Mesendoderm (in vitro differentiated cells): ENCODE data around the gene CACNA1C.

Source experiments
- DNase-seq: peaks from one replicate; pipeline ENCODE4 v3.0.0; 2013
- H2AK5ac ChIP-seq: 2 replicates; pipeline ENCODE4 v1.6.1; 2013; ENCODE audit warnings: low read length, inconsistent platforms
- H2BK120ac ChIP-seq: 2 replicates; pipeline ENCODE4 v1.6.1; 2013; ENCODE audit warnings: low read depth, mild to moderate bottlenecking, low read length, moderate library complexity, mixed read lengths
- H2BK15ac ChIP-seq: replicated peaks from 2 replicates; pipeline ENCODE4 v1.6.1; 2013; ENCODE audit warnings: low read depth, mild to moderate bottlenecking, moderate library complexity
- H2BK5ac ChIP-seq: 2 replicates; pipeline ENCODE4 v1.6.1; 2013; ENCODE audit warnings: low read length, inconsistent platforms
- H3K18ac ChIP-seq: 2 replicates; pipeline ENCODE4 v1.6.1; 2013; ENCODE audit warnings: mild to moderate bottlenecking, low read length, mixed read lengths
- H3K23ac ChIP-seq: one replicate; pipeline ENCODE4 v1.6.1; 2013; ENCODE audit warnings: low read length
- H3K27ac ChIP-seq: 2 replicates; pipeline ENCODE4 v1.5.1; 2013; ENCODE audit warnings: low read depth, mild to moderate bottlenecking, inconsistent platforms, low read length, moderate library complexity
- H3K27me3 ChIP-seq: 2 replicates; pipeline ENCODE4 v1.6.1; 2013; ENCODE audit warnings: low read length, control low read depth, mild to moderate bottlenecking, inconsistent platforms; ENCODE audit not compliant: insufficient read depth, poor library complexity
- H3K36me3 ChIP-seq: 2 replicates; pipeline ENCODE4 v1.6.1; 2013; ENCODE audit warnings: low read length, inconsistent platforms; ENCODE audit not compliant: control insufficient read depth, insufficient read depth
- H3K4ac ChIP-seq: one replicate; pipeline ENCODE4 v1.6.1; 2013; ENCODE audit warnings: low read depth, mild to moderate bottlenecking, low read length, moderate library complexity
- H3K4me1 ChIP-seq: 2 replicates; pipeline ENCODE4 v1.6.1; 2013; ENCODE audit warnings: low read depth, low read length, inconsistent platforms; ENCODE audit not compliant: control insufficient read depth
- H3K4me2 ChIP-seq: 2 replicates; pipeline ENCODE4 v1.6.1; 2013; ENCODE audit warnings: low read length
- H3K4me3 ChIP-seq: 2 replicates; pipeline ENCODE4 v1.5.1; 2013; ENCODE audit warnings: mild to moderate bottlenecking, low read length
- H3K56ac ChIP-seq: one replicate; pipeline ENCODE4 v1.6.1; 2013; ENCODE audit warnings: low read length
- H3K79me1 ChIP-seq: 2 replicates; pipeline ENCODE4 v1.6.1; 2013; ENCODE audit warnings: low read length, inconsistent platforms
- H3K79me2 ChIP-seq: 2 replicates; pipeline ENCODE4 v1.6.1; 2013; ENCODE audit warnings: mild to moderate bottlenecking, low read length; ENCODE audit not compliant: control insufficient read depth, insufficient read depth
- H3K9ac ChIP-seq: 2 replicates; pipeline ENCODE4 v1.6.1; 2013; ENCODE audit warnings: low read length, inconsistent platforms
- H4K5ac ChIP-seq: one replicate; pipeline ENCODE4 v1.6.1; 2013; ENCODE audit warnings: low read length
- H4K8ac ChIP-seq: one replicate; pipeline ENCODE4 v1.6.1; 2013; ENCODE audit warnings: low read depth, mild to moderate bottlenecking, control low read depth, low read length, moderate library complexity
- WGBS: extraction: QIAGEN DNeasy Blood & Tissue Kit; methylation state at CpG from one replicate; pipeline ENCODE4 v1.1.7; 2013; ENCODE audit warnings: low lambda C conversion rate, missing lambda C conversion rate; ENCODE audit not compliant: insufficient coverage; ENCODE audit errors: extremely low coverage; 5-methylcytosine and 5-hydroxymethylcytosine counted together

The CACNA1C gene

GRCh38 chr12:2649201-2650030 lies 596.6 kb downstream of the CACNA1C start:
- no peak overlapping the region for H3K56ac ChIP-seq
- H3K4me2 ChIP-seq: no peak overlapping the region
- H2BK120ac ChIP-seq: no peak overlapping the region
- no peak overlapping the region for H3K27ac ChIP-seq
- no peak overlapping the region for H3K4me3 ChIP-seq
- no peaks in the 10 kb centered on the region for H3K4me1 ChIP-seq
- no peak overlapping the region for H3K9ac ChIP-seq
- no CpG with 5 or more reads among the region's 16 CpGs for WGBS
- no peak overlapping the region for H2BK5ac ChIP-seq
- no peak for DNase-seq
- H4K5ac ChIP-seq: no peak overlapping the region
- H3K4ac ChIP-seq: no peak overlapping the region
- H3K27me3 ChIP-seq: no peaks in the 10 kb centered on the region
- no peak overlapping the region for H3K18ac ChIP-seq
- no peaks in the 10 kb centered on the region for H3K36me3 ChIP-seq
- no peak overlapping the region for H4K8ac ChIP-seq
- no peaks in the 10 kb centered on the region for H3K79me1 ChIP-seq
- no peak overlapping the region for H3K23ac ChIP-seq
- H3K79me2 ChIP-seq: no peaks in the 10 kb centered on the region
- H2BK15ac ChIP-seq: no peak overlapping the region
- H2AK5ac ChIP-seq: no peak overlapping the region

- no peak overlapping the region for H2BK120ac ChIP-seq
- no CpG with 5 or more reads among the region's 17 CpGs for WGBS
- no peak overlapping the region for H3K9ac ChIP-seq
- no peaks in the 10 kb centered on the region for H3K79me1 ChIP-seq
- H3K79me2 ChIP-seq: no peaks in the 10 kb centered on the region
- H2BK5ac ChIP-seq: no peak overlapping the region
- H3K27me3 ChIP-seq: no peaks in the 10 kb centered on the region
- no peaks in the 10 kb centered on the region for H3K4me1 ChIP-seq
- no peak overlapping the region for H3K23ac ChIP-seq
- no peak overlapping the region for H4K5ac ChIP-seq
- peak overlapping the region; percentile 2 for H3K56ac ChIP-seq
- no peak overlapping the region for H2BK15ac ChIP-seq
- no peak overlapping the region for H2AK5ac ChIP-seq
- no peak overlapping the region for H4K8ac ChIP-seq
- H3K4me3 ChIP-seq: no peak overlapping the region
- no peak overlapping the region for H3K4ac ChIP-seq
- H3K27ac ChIP-seq: no peak overlapping the region
- no peak overlapping the region for H3K4me2 ChIP-seq
- no peaks in the 10 kb centered on the region for H3K36me3 ChIP-seq
- H3K18ac ChIP-seq: no peak overlapping the region
- DNase-seq: no peak
These were observed 597.7 kb downstream of the CACNA1C start for GRCh38 chr12:2650261-2651067.

- H3K79me2 ChIP-seq: no peaks in the 10 kb centered on the region
These were observed 598.5 kb downstream of the CACNA1C start for GRCh38 chr12:2651068-2651965.

GRCh38 chr12:2652011-2652400 lies 599.2 kb downstream of the CACNA1C start:
- Histone ChIP-seq H4K5ac (no peak overlapping the region), H3K79me2 (no peaks in the 10 kb centered on the region), H2AK5ac (no peak overlapping the region), H3K27ac (no peak overlapping the region), H3K4me2 (no peak overlapping the region), H3K23ac (no peak overlapping the region), H3K4ac (no peak overlapping the region), H3K4me1 (no peaks in the 10 kb centered on the region), H2BK15ac (no peak overlapping the region), H3K4me3 (no peak overlapping the region), H3K27me3 (no peaks in the 10 kb centered on the region), H3K18ac (no peak overlapping the region), H3K36me3 (no peaks in the 10 kb centered on the region), H2BK5ac (no peak overlapping the region), H3K79me1 (no peaks in the 10 kb centered on the region), H4K8ac (no peak overlapping the region), H3K56ac (no peak overlapping the region), H3K9ac (no peak overlapping the region), H2BK120ac (no peak overlapping the region)
- no peak for DNase-seq
- WGBS: no CpG with 5 or more reads among the region's 14 CpGs

More at GRCh38 chr12:2651068-2651965, 598.5 kb downstream of the CACNA1C start:
- no peak overlapping the region for H3K27ac ChIP-seq
- no peak overlapping the region for H4K5ac ChIP-seq
- no peak overlapping the region for H3K18ac ChIP-seq
- no CpG with 5 or more reads among the region's 32 CpGs for WGBS
- no peaks in the 10 kb centered on the region for H3K4me1 ChIP-seq
- peak overlapping the region; percentile 2 for H3K56ac ChIP-seq
- H2BK120ac ChIP-seq: no peak overlapping the region
- H3K4me3 ChIP-seq: no peak overlapping the region
- H3K4me2 ChIP-seq: no peak overlapping the region
- no peak overlapping the region for H3K9ac ChIP-seq
- no peaks in the 10 kb centered on the region for H3K27me3 ChIP-seq
- H2BK5ac ChIP-seq: no peak overlapping the region
- no peaks in the 10 kb centered on the region for H3K79me1 ChIP-seq
- no peak overlapping the region for H2AK5ac ChIP-seq
- no peaks in the 10 kb centered on the region for H3K36me3 ChIP-seq
- no peak overlapping the region for H3K4ac ChIP-seq
- no peak for DNase-seq
- H4K8ac ChIP-seq: no peak overlapping the region
- H3K23ac ChIP-seq: no peak overlapping the region
- H2BK15ac ChIP-seq: no peak overlapping the region

DNA sequence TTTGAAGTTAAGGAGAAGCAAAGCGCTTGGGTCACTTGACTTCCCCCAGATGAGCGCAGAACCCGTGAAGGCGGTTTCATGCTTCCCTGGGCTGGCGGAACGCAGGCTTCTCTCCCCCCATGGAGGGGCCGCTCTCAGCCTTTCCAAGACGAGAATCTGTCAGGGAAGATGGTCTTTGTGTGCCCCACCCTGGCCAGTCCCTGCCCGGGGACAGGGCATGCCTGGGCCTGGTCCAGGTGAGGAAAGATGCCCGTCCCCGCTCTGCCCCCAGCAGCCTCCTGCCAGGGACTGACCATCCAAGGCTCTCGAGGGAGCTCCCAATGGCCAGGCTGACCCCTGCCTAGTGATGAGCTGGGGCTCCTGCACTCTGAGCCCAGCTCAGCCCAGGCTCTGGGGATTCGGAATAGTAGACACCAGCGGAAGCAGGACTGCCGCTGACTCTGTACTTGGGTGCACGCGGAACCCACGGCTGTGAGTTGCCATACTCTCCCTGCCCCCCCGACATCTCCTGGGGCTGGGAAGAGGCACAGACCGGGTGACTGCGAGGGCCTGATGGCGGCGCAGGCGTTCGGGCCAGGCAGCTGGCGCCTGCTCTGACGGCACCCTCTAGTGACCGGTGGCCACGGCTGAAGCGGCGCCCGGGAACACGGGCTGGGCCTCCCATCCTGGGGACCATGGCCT lies 599.8 kb downstream of the CACNA1C start:
- no CpG with 5 or more reads among the region's 33 CpGs for WGBS
- H3K27me3 ChIP-seq: no peaks in the 10 kb centered on the region
- H3K4me2 ChIP-seq: no peak overlapping the region

More for the DNA sequence above, 599.8 kb downstream of the CACNA1C start:
- DNase-seq: peak; percentile 50
- Histone ChIP-seq H3K36me3 (no peaks in the 10 kb centered on the region), H3K56ac (peak overlapping the region; percentile 30), H3K27ac (no peak overlapping the region), H2BK5ac (no peak overlapping the region), H2AK5ac (no peak overlapping the region), H3K4me1 (no peaks in the 10 kb centered on the region), H2BK15ac (no peak overlapping the region), H3K23ac (no peak overlapping the region), H3K79me2 (no peaks in the 10 kb centered on the region), H3K79me1 (no peaks in the 10 kb centered on the region), H3K9ac (no peak overlapping the region), H4K8ac (no peak overlapping the region), H3K18ac (no peak overlapping the region), H4K5ac (no peak overlapping the region), H2BK120ac (no peak overlapping the region), H3K4me3 (no peak overlapping the region), H3K4ac (no peak overlapping the region)
